Panc1 (cell line): ENCODE measurements around the gene GLB1L3. TPM values are rescaled to one million over a fixed set of nuclear protein-coding genes. Genes with fewer than 3 reads are reported as not detected.
"Not testable (repeated sequence)": the region's sequence is repeated elsewhere in the genome, so short reads cannot be mapped to it uniquely, and the experiment has no call there.

Experiments used
- ATAC-seq: fragments of 200-7000 bp; cut with Tn5 transposase; 2 replicates; pipeline ENCODE4 v1.9.1; 2020; ENCODE audit warnings: mild to moderate bottlenecking, moderate library complexity
- BruUV-seq: library from RNA; stranded (reverse); fragments of 400-500 nt; replicated peaks from 2 replicates; lab custom pipeline; 2021; lab: Mats Ljungman, UMichigan
- CTCF ChIA-PET: fragments of 300-600 bp; sonication (Branson Sonifier 250); formaldehyde crosslinking; loops from one replicate; lab custom pipeline; 2022; ENCODE audit warnings: antibody characterized with exemption; lab: Charles Lee
- POLR2A ChIA-PET: fragments of 300-600 bp; sonication (Branson Sonifier 250); formaldehyde crosslinking; loops from one replicate; lab custom pipeline; 2022; ENCODE audit warnings: antibody characterized with exemption; lab: Charles Lee
- DNase-seq: peaks from one replicate; pipeline ENCODE4 v3.0.0-alpha.2; 2010; ENCODE audit warnings: low read depth, low spot score
- H3K27ac ChIP-seq: 2 replicates; pipeline ENCODE4 v1.5.1; 2011; ENCODE audit warnings: mild to moderate bottlenecking, low read length, inconsistent platforms
- H3K27me3 ChIP-seq: fragments of 200-500 bp; sonication (Bioruptor generic); 2 replicates; pipeline ENCODE4 v1.6.0; 2014; ENCODE audit warnings: low read length, inconsistent platforms; ENCODE audit not compliant: control insufficient read depth, insufficient read depth
- H3K36me3 ChIP-seq: fragments of 200-500 bp; sonication (Bioruptor generic); 2 replicates; pipeline ENCODE4 v1.5.1; 2014; ENCODE audit warnings: inconsistent platforms, mild to moderate bottlenecking, low read length, moderate library complexity; ENCODE audit not compliant: control insufficient read depth, insufficient read depth
- H3K4me1 ChIP-seq: 2 replicates; pipeline ENCODE4 v1.5.1; 2011; ENCODE audit warnings: inconsistent platforms, mild to moderate bottlenecking, low read length, moderate library complexity; ENCODE audit not compliant: control insufficient read depth, insufficient read depth
- H3K4me3 ChIP-seq, 2 experiments: 2 replicates each; pipeline ENCODE4 v1.5.1; 2011 to 2012; ENCODE audit warnings: low read depth in 2 of 2, low read length in 2 of 2, mild to moderate bottlenecking in 2 of 2, inconsistent platforms in 1 of 2, moderate library complexity in 1 of 2
- H3K9me3 ChIP-seq: fragments of 200-500 bp; sonication (Bioruptor generic); 2 replicates; pipeline ENCODE4 v1.5.1; 2014; ENCODE audit warnings: low read depth, mild to moderate bottlenecking, inconsistent platforms, low read length, moderate library complexity; ENCODE audit not compliant: control insufficient read depth, insufficient read depth
- CTCF ChIP-seq: fragments of 450-650 bp; IDR thresholded peaks from 2 replicates; pipeline ENCODE4 v1.5.1; 2017; ENCODE audit warnings: mild to moderate bottlenecking
- POLR2AphosphoS5 ChIP-seq: IDR thresholded peaks from 2 replicates; pipeline ENCODE4 v1.6.1; 2012; ENCODE audit warnings: mild to moderate bottlenecking, low read depth, low read length, moderate library complexity
- REST ChIP-seq, 2 experiments: IDR thresholded peaks; 2 replicates each; pipeline ENCODE4 v1.6.1; 2011 to 2012; ENCODE audit warnings: low read depth in 2 of 2, control low read depth in 1 of 2, low read length in 1 of 2, mild to moderate bottlenecking in 1 of 2, moderate library complexity in 1 of 2; ENCODE audit not compliant: insufficient read depth in 1 of 2
- SIN3A ChIP-seq: IDR thresholded peaks from 2 replicates; pipeline ENCODE4 v1.6.1; 2012; ENCODE audit warnings: low read depth, mild to moderate bottlenecking, low read length, moderate library complexity, borderline replicate concordance; ENCODE audit not compliant: insufficient read depth
- TCF7L2 ChIP-seq: IDR thresholded peaks from 2 replicates; pipeline ENCODE4 v1.6.1; 2011; ENCODE audit warnings: mild to moderate bottlenecking, low read depth, low read length, inconsistent platforms
- in situ Hi-C: cut with HindIII; loops from 2 replicates; pipeline ENCODE4 v1.10.0; 2016; ENCODE audit warnings: low sequenced_read_pairs, low pct_unique_long_range_greater_than_20kb
- intact Hi-C: fragments of 100-400 bp; cut with micrococcal nuclease; formaldehyde crosslinking; loops from one replicate; pipeline ENCODE4 v1.10.0; 2022; ENCODE audit not compliant: unreplicated experiment
- total RNA-seq: library from RNA; stranded (reverse); gene quantifications from one replicate; pipeline ENCODE4 v1.2.1, GENCODE V29; 2021; ENCODE audit not compliant: unreplicated experiment

The GLB1L3 gene
- total RNA-seq, 1 experiment from 2014 or later: not detected

DNA sequence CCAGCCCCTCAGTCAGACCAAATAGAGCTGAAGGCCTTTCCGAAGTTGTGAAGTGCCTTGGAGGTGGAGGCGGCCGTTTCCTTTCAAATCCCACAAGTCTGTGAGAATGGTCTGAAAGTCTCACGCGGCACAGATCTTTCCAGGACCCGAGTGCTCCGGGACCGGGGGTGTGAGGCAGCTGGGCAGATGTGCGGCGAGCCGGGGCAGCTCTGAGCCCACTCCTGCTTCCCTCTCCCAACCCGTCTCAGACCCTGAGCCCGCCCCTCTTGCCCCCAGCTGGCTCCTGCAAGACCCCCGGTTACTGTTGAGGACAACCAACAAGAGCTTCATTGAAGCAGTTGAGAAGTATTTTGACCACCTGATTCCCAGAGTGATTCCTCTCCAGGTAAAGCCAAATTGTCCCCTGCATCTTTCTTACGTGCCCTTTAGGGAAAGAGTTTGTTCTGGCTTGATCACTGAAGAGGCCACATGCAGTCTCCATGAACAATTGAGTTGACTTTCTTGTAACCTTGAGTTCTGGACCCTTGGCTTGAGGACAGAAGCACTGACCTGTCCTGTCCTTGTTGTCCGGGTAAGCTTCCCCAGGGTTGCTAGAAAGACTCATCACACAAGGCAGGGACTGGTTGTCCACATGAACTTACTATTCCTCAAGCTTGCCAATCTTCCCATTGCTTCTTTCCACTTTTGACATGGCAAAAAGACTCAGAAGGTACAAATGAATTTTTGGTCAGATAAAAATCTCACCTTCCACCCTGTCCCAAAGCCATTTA is 7.5 kb downstream of the GLB1L3 start:
- Histone ChIP-seq H3K4me1 (no peaks in the 10 kb centered on the region), H3K27me3 (peaks cover 5% of the 10 kb centered on the region), H3K27ac (no peak overlapping the region), H3K9me3 (no peaks in the 10 kb centered on the region), H3K4me3 (no peak overlapping the region), H3K36me3 (no peaks in the 10 kb centered on the region)
- in situ Hi-C loops (no loop called here), intact Hi-C loops (no loop called here)
- ATAC-seq (no peak), DNase-seq (no peak)
- ChIA-PET CTCF (no interaction called here), POLR2A (no interaction called here)
- no TSS peak for BruUV-seq
- no peak for TF ChIP-seq CTCF
- TF ChIP-seq REST (IDR thresholded peaks at IDR 0.05; ENCODE audit: insufficient read depth in 1 of 2, low read depth in 2 of 2, low read length in 1 of 2): no peak
- no peak for TF ChIP-seq TCF7L2
- no peak for TF ChIP-seq POLR2AphosphoS5
- no peak for TF ChIP-seq SIN3A

- ATAC-seq, H3K36me3 ChIP-seq, CTCF ChIA-PET, intact Hi-C loops, H3K27ac ChIP-seq, H3K9me3 ChIP-seq, BruUV-seq, H3K27me3 ChIP-seq, H3K4me3 ChIP-seq, DNase-seq, in situ Hi-C loops, H3K4me1 ChIP-seq, POLR2A ChIA-PET: not testable (repeated sequence)
Observed at GRCh38 chr11:134284349-134284748, 8.2 kb downstream of the GLB1L3 start.

DNA sequence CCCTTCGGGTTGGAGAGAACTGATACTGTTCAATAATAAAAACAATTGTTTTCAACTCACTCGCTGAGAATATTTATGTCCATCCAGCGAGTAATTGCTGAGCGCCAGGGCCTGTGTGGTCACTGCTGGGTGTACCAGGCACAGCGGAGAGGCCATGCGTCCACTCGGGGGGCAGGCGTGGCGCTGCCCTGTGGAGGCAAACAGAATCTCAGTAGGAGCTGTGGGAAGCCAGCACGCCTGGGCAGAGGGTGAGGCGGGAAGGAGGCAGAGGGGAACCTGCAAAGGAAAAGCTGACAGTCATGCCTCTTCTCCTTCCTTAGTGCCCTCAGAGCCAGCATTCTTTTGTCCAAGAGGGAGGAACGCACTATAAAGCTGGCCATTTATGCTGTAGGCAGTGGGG is 11.4 kb downstream of the GLB1L3 start:
- TF ChIP-seq SIN3A (no peak), POLR2AphosphoS5 (no peak)
- H3K4me3 ChIP-seq: no peak overlapping the region
- no peak overlapping the region for H3K27ac ChIP-seq
- no peaks in the 10 kb centered on the region for H3K36me3 ChIP-seq
- no peaks in the 10 kb centered on the region for H3K9me3 ChIP-seq
- POLR2A ChIA-PET: no interaction called here
- ATAC-seq: no peak
- in situ Hi-C loops (no loop called here), intact Hi-C loops (no loop called here)
- no TSS peak for BruUV-seq
- CTCF ChIA-PET: no interaction called here
- H3K27me3 ChIP-seq: no peaks in the 10 kb centered on the region
- DNase-seq: no peak
- no peaks in the 10 kb centered on the region for H3K4me1 ChIP-seq
